Measurements from ENCODE around the gene ATOSA.

ATOSA gene

DNA sequence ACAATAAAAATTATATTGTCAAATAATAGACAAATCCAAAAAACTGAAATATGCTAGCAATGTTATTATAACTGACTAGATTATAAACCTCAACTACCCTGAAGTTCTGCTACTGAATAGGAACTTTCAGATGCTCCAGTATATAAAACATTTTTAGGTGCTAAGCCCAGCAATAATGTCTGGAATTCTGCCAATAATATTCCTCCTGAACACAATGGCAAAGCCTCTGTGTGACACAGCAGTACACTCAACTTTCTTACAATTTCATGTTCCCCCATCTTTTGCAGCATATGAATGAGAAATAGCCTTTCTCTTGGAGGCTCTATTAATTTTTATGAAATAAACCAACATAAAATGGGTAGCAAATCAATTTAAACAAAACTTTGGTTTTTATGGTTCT is 29.5 kb downstream of the ATOSA start:
- DNase-seq = no peak

GRCh38 chr15:52645916-52646315 is 33.3 kb downstream of the ATOSA start:
- no peak for DNase-seq

GRCh38 chr15:52642386-52643361 is 36.5 kb downstream of the ATOSA start:
- no peak for DNase-seq

DNA sequence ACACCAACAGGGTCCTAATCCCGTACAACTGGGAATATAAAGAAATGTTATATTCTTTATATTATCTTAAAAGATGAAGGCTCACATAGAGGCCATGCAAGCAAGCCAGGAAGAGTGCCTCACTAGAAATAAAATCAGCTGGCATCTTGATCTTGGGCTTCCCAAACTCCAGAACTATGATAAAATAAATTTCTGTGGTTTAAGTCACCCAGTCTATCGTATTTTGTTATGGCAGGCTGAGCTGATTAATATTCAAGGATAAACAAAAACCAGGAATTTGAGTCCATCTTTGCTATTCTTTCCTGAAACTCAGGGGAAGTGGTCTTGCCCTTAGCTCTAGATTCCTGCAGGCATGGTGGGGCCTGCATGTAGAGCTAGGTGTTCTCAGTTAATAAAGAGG is 42.7 kb downstream of the ATOSA start:
- DNase-seq = no peak

- no peak for DNase-seq
Observed at GRCh38 chr15:52635908-52636307, 43.3 kb downstream of the ATOSA start.
